ENCODE measurements around the gene CDKN2AIPNL. TPM values are rescaled to one million over a fixed set of nuclear protein-coding genes. Genes with fewer than 3 reads are reported as not detected.

CDKN2AIPNL gene
- total RNA-seq, 1 experiment from 2014 or later, result 82.4 TPM

DNA sequence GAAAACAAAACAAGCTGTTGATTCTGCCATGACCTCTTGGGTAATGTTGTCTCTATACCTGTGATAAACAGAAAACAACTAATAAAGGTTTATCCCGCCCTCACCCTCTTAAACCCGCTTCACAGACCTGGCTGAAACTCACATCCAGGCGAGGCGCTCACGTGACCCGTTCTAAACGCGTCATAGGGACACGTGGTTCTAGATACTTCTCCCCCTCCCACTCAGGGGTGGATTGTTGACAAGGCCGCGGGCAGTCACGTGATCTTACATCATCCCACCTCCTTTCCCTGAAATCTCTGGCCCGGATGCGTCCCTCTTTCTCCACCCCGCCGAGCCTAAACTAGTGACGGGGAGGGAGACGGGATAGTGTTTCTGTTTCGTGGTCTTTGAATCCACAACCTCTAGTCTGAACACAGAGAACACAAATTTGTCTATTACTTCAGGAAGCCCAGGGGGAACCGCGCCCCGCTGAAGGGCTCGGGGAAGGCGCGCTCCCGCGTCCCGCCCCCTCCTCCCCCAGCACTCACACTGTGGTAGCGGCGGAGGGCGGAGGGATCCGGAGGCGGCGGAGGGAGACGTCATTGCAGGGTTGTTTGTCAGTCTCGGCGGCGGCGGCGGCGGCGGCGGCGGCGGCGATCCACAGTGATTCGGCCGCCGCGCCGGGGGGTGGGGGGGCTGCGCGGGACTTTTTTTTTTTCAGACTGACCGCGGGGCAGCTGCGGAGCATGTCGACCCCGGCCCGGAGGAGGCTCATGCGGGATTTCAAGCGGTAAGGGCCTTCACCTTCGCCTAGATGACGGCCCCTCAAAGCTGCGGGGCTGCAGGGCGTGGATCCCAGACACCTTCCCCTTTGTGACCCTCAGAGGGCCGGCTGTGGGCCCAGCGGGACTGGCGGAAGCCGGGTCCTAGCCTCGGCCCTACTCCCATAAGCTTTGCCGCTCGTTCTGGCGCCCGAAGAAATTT lies 40.5 kb downstream of the CDKN2AIPNL start, which contains the start of gene UBE2B:
Gene UBE2B, plus strand, starts transcription at position 699 of the 963 bp plus-strand sequence. Its CDS starts 27 bp downstream, at position 726.
- CTCF ChIA-PET, result interaction anchor here (0.6 to 3.4 kb wide), 27 partner anchors 8 to 387 kb away, joined by 3 to 22 read pairs (median 4); partner anchors contain the start of genes CAMLG, CDKN2AIPNL, JADE2 and SKP1
- Mint-ChIP-seq H3K36me3 (ENCODE audit: insufficient read depth, unreplicated experiment) (peaks cover 60% of the 10 kb centered on the region), H3K4me3 (ENCODE audit: unreplicated experiment) (peak within 1 kb of the TSS; percentile 99), H3K27ac (ENCODE audit: low read depth, unreplicated experiment) (peak within 1 kb of the TSS; percentile 99), H3K9me3 (ENCODE audit: unreplicated experiment) (no peaks in the 10 kb centered on the region), H3K4me1 (ENCODE audit: insufficient read depth, unreplicated experiment) (peaks cover 28% of the 10 kb centered on the region), H3K27me3 (ENCODE audit: insufficient read depth, unreplicated experiment) (no peaks in the 10 kb centered on the region)
- peak; percentile 100 for DNase-seq (ENCODE audit: unreplicated experiment)
- POLR2A ChIA-PET, result interaction anchor here (0.5 to 7.8 kb wide), 60 partner anchors 8 to 369 kb away, joined by 3 to 169 read pairs (median 5); partner anchors contain the start of genes CAMLG, CDKN2AIPNL, JADE2 and PPP2CA
- BruUV-seq (replicated peaks), result no TSS peak
- intact Hi-C loops (cut with micrococcal nuclease), result loop anchor here (1.0 to 5.0 kb wide), 6 partner anchors 42 to 206 kb away; no protein-coding TSS in a partner anchor
- TF ChIP-seq, protein P1, sequence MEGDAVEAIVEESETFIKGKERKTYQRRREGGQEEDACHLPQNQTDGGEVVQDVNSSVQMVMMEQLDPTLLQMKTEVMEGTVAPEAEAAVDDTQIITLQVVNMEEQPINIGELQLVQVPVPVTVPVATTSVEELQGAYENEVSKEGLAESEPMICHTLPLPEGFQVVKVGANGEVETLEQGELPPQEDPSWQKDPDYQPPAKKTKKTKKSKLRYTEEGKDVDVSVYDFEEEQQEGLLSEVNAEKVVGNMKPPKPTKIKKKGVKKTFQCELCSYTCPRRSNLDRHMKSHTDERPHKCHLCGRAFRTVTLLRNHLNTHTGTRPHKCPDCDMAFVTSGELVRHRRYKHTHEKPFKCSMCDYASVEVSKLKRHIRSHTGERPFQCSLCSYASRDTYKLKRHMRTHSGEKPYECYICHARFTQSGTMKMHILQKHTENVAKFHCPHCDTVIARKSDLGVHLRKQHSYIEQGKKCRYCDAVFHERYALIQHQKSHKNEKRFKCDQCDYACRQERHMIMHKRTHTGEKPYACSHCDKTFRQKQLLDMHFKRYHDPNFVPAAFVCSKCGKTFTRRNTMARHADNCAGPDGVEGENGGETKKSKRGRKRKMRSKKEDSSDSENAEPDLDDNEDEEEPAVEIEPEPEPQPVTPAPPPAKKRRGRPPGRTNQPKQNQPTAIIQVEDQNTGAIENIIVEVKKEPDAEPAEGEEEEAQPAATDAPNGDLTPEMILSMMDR (IDR thresholded peaks at IDR 0.05; ENCODE audit: unreplicated experiment), result no peak

DNA sequence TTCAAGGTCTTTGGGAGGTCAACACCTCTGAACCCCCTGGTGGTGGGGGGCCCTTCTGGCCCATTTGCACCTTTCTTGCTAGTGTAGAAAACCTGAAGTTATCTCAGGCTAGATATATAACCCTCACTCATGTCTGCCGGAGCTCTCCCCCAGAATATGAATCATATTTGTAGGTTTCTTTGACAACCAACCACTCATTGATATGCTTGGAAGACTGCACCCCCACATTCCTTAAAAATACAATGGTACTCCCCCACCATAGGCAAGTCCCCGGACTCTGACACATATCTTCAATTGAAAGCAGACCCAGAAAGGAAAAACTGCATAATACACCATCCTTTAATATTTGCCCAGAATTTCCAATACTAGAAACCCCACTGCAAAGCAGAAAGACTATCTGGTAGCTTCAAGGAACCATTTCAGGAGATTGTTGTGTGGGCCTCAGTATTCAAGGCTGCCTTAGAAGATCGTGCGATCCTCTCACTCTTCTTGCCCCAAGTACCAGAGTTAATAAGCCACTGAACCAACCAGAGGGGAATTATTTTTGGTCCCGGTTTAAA lies 41.3 kb downstream of the CDKN2AIPNL start:
- TF ChIP-seq, protein P1 (IDR thresholded peaks at IDR 0.05; ENCODE audit: unreplicated experiment), result no peak
- CTCF ChIA-PET, result interaction anchor here (0.6 to 3.4 kb wide), 14 partner anchors 17 to 388 kb away, joined by 3 to 22 read pairs (median 3); partner anchors contain the start of genes CDKN2AIPNL, JADE2 and SKP1
- POLR2A ChIA-PET, result interaction anchor here (0.5 to 7.8 kb wide), 38 partner anchors 11 to 369 kb away, joined by 3 to 169 read pairs (median 8); partner anchors contain the start of genes CDKN2AIPNL, JADE2, PPP2CA and SEC24A
- Mint-ChIP-seq H3K36me3 (ENCODE audit: insufficient read depth, unreplicated experiment) (peaks cover 53% of the 10 kb centered on the region), H3K27me3 (ENCODE audit: insufficient read depth, unreplicated experiment) (no peaks in the 10 kb centered on the region), H3K4me3 (ENCODE audit: unreplicated experiment) (peak overlapping the region; percentile 99), H3K27ac (ENCODE audit: low read depth, unreplicated experiment) (peak overlapping the region; percentile 99), H3K4me1 (ENCODE audit: insufficient read depth, unreplicated experiment) (peaks cover 34% of the 10 kb centered on the region), H3K9me3 (ENCODE audit: unreplicated experiment) (no peaks in the 10 kb centered on the region)
- DNase-seq (ENCODE audit: unreplicated experiment), result no peak
- intact Hi-C loops (cut with micrococcal nuclease), result loop anchor here (2.0 to 5.0 kb wide), 4 partner anchors 42 to 206 kb away; no protein-coding TSS in a partner anchor
- BruUV-seq (replicated peaks), result TSS peak; percentile 74

- H3K9me3 Mint-ChIP-seq (ENCODE audit: unreplicated experiment), result no peaks in the 10 kb centered on the region
- peaks cover 23% of the 10 kb centered on the region for H3K36me3 Mint-ChIP-seq (ENCODE audit: insufficient read depth, unreplicated experiment)
- intact Hi-C loops (cut with micrococcal nuclease), result no loop called here
- POLR2A ChIA-PET, result interaction anchor here (1.4 to 7.8 kb wide), 3 partner anchors 8 to 160 kb away, joined by 6 to 169 read pairs (median 14); partner anchors contain the start of gene JADE2
- H3K27me3 Mint-ChIP-seq (ENCODE audit: insufficient read depth, unreplicated experiment), result no peaks in the 10 kb centered on the region
- no peak overlapping the region for H3K4me3 Mint-ChIP-seq (ENCODE audit: unreplicated experiment)
- BruUV-seq (replicated peaks), result no TSS peak
- no peak overlapping the region for H3K27ac Mint-ChIP-seq (ENCODE audit: low read depth, unreplicated experiment)
- CTCF ChIA-PET, result no interaction called here
- H3K4me1 Mint-ChIP-seq (ENCODE audit: insufficient read depth, unreplicated experiment), result peaks cover 30% of the 10 kb centered on the region
- TF ChIP-seq, protein P1 (IDR thresholded peaks at IDR 0.05; ENCODE audit: unreplicated experiment), result no peak
- no peak for DNase-seq (ENCODE audit: unreplicated experiment)
Observed at GRCh38 chr5:134365604-134366003, 46.1 kb downstream of the CDKN2AIPNL start.

Data from MCF 10A (cell line).